Spleen (tissue), 11 donors: ENCODE data around the gene INTS1. TPM values are rescaled to one million over a fixed set of nuclear protein-coding genes. Genes with fewer than 3 reads are reported as not detected.
A peak's percentile ranks its signal among the peaks of the same experiment; 100 is the strongest.

Source experiments
- DNase-seq: peaks from one replicate; pipeline ENCODE4 v3.0.0-alpha.2; 2020
- H3K27ac ChIP-seq, 8 donors: fragments of 200-600 bp; sonication (generic) in 7 of 8; 1 replicate in 4 of 8; 2 replicates in 4 of 8; pipeline versions ENCODE4 v1.5.0 to v1.8.0; 2016 to 2021; ENCODE audit warnings: inconsistent platforms in 4 of 8, mild to moderate bottlenecking in 4 of 8, moderate library complexity in 1 of 8
- H3K27me3 ChIP-seq, 7 donors: fragments of 200-600 bp; sonication (generic) in 6 of 7; replicated peaks in 1 of 7; 1 replicate in 4 of 7; 2 replicates in 3 of 7; pipeline versions ENCODE4 v1.5.0 to v1.8.0; 2016 to 2021; ENCODE audit warnings: inconsistent platforms in 3 of 7, mild to moderate bottlenecking in 1 of 7
- H3K36me3 ChIP-seq, 6 donors: fragments of 200-600 bp; sonication (generic) in 5 of 6; 1 replicate in 4 of 6; 2 replicates in 2 of 6; pipeline versions ENCODE4 v1.5.0 to v1.8.0; 2016 to 2021; ENCODE audit warnings: inconsistent platforms in 2 of 6
- H3K4me1 ChIP-seq, 6 donors: fragments of 200-600 bp; sonication (generic) in 5 of 6; 1 replicate in 3 of 6; 2 replicates in 3 of 6; pipeline versions ENCODE4 v1.5.0 to v1.8.0; 2016 to 2021; ENCODE audit warnings: inconsistent platforms in 3 of 6
- H3K4me3 ChIP-seq, 8 donors: fragments of 200-600 bp; sonication (generic) in 7 of 8; 1 replicate in 4 of 8; 2 replicates in 4 of 8; pipeline versions ENCODE4 v1.5.0 to v1.8.0; 2016 to 2021; ENCODE audit warnings: inconsistent platforms in 4 of 8, mild to moderate bottlenecking in 4 of 8, moderate library complexity in 2 of 8
- H3K9me3 ChIP-seq, 8 donors: fragments of 200-600 bp; sonication (generic) in 7 of 8; 1 replicate in 4 of 8; 2 replicates in 4 of 8; pipeline versions ENCODE4 v1.5.0 to v1.8.0; 2016 to 2021; ENCODE audit warnings: inconsistent platforms in 4 of 8
- CTCF ChIP-seq, 11 experiments: fragments of 200-600 bp in 7 of 11; fragments of 450-650 bp in 4 of 11; sonication (generic) in 4 of 11; IDR thresholded peaks in 8 of 11; conservative IDR thresholded peaks in 3 of 11; 1 replicate in 7 of 11; 2 replicates in 4 of 11; pipeline versions ENCODE4 v1.4.0 to v1.8.0; 2016 to 2021; ENCODE audit warnings: antibody characterized with exemption in 11 of 11, inconsistent platforms in 4 of 11, mild to moderate bottlenecking in 1 of 11
- POLR2A ChIP-seq, 3 donors: fragments of 450-650 bp; IDR thresholded peaks; one replicate each; pipeline ENCODE4 v1.5.1; 2017; ENCODE audit warnings: antibody characterized with exemption in 3 of 3, mild to moderate bottlenecking in 1 of 3
- POLR2AphosphoS5 ChIP-seq, 3 donors: sonication (generic); formaldehyde crosslinking; IDR thresholded peaks; one replicate each; pipeline ENCODE4 v1.5.1; 2017; ENCODE audit warnings: antibody characterized with exemption in 3 of 3
- WGBS, 5 donors: extraction: QIAGEN DNeasy Blood & Tissue Kit in 3 of 5; methylation state at CpG; one replicate each; pipeline versions ENCODE4 v1.1.5 to v1.1.7; 2013 to 2018; 5-methylcytosine and 5-hydroxymethylcytosine counted together
- intact Hi-C: fragments of 100-400 bp; cut with DNase I; formaldehyde crosslinking; loops from one replicate; pipeline ENCODE4 v1.15.0; 2023; ENCODE audit warnings: low total_unique reads
- polyA plus RNA-seq, 3 donors: library from polyadenylated mRNA; stranded (reverse); fragments of 200-250 nt; gene quantifications; one replicate each; pipeline ENCODE4 v1.2.1, GENCODE V29; 2013
- total RNA-seq, 7 donors: library from RNA; depleted of rRNA in 3 of 7; stranded (reverse); fragments of >200 nt in 3 of 7; fragmentation: NEBNext Ultra II Directional in 4 of 7; extraction: Animal tissue kit (Norgen Biotek cat#: 25700) in 4 of 7; gene quantifications; one replicate each; pipeline versions ENCODE4 v1.1.0 to v1.2.1, GENCODE V29; 2016 to 2021
- donor health status: healthy with polysubstance abuse.
- donor health status: DM: no; HTN: no; CAD: no; lungs with moderate emphysema.
- donor health status: DM: no; HTN: no; CAD: no.
- donor health status: Bipolar disorder and iron deficiency.
- donor health status: healthy.
- donor health status: DM: no; HTN: no; CAD: no.
- donor health status: DM: yes; HTN: yes; CAD: no.

The INTS1 gene
- total and polyA plus RNA-seq, 10 donors: 47.3 to 126 (median 79.7) TPM

- 76 to 85% (median 83%) methylated on average over 14 of the region's 14 CpGs for WGBS, 5 donors
- Histone ChIP-seq H3K27me3 (peaks cover 0 to 26% (median 0%) of the 10 kb centered on the region in 7 donors), H3K27ac (no peak overlapping the region), H3K36me3 (no peaks in the 10 kb centered on the region), H3K4me1 (peaks cover 0 to 77% (median 58%) of the 10 kb centered on the region in 6 donors), H3K9me3 (no peaks in the 10 kb centered on the region), H3K4me3 (no peak overlapping the region)
- TF ChIP-seq CTCF (IDR thresholded peaks at IDR 0.05 in 8 of 11, conservative IDR thresholded peaks at IDR 0.05 in 3 of 11) (no peak), POLR2A (IDR thresholded peaks at IDR 0.05) (no peak), POLR2AphosphoS5 (IDR thresholded peaks at IDR 0.05) (no peak)
- intact Hi-C loops: no loop called here
- DNase-seq: no peak
Observed at GRCh38 chr7:1509226-1509625, 5.0 kb upstream of the INTS1 start.

- DNase-seq: no peak
- Histone ChIP-seq H3K27ac (no peak overlapping the region), H3K4me3 (no peak overlapping the region), H3K27me3 (peaks cover 0 to 23% (median 0%) of the 10 kb centered on the region in 7 donors), H3K4me1 (peaks cover 3 to 75% (median 56%) of the 10 kb centered on the region in 6 donors), H3K36me3 (no peaks in the 10 kb centered on the region), H3K9me3 (no peaks in the 10 kb centered on the region)
- 39 to 49% (median 40%) methylated on average over 6 to 10 of the region's 10 CpGs for WGBS, 5 donors
- intact Hi-C loops: no loop called here
- TF ChIP-seq POLR2AphosphoS5 (IDR thresholded peaks at IDR 0.05) (no peak), CTCF (IDR thresholded peaks at IDR 0.05 in 8 of 11, conservative IDR thresholded peaks at IDR 0.05 in 3 of 11) (no peak), POLR2A (IDR thresholded peaks at IDR 0.05) (no peak)
Observed at GRCh38 chr7:1508277-1508758, 4.1 kb upstream of the INTS1 start.

DNA sequence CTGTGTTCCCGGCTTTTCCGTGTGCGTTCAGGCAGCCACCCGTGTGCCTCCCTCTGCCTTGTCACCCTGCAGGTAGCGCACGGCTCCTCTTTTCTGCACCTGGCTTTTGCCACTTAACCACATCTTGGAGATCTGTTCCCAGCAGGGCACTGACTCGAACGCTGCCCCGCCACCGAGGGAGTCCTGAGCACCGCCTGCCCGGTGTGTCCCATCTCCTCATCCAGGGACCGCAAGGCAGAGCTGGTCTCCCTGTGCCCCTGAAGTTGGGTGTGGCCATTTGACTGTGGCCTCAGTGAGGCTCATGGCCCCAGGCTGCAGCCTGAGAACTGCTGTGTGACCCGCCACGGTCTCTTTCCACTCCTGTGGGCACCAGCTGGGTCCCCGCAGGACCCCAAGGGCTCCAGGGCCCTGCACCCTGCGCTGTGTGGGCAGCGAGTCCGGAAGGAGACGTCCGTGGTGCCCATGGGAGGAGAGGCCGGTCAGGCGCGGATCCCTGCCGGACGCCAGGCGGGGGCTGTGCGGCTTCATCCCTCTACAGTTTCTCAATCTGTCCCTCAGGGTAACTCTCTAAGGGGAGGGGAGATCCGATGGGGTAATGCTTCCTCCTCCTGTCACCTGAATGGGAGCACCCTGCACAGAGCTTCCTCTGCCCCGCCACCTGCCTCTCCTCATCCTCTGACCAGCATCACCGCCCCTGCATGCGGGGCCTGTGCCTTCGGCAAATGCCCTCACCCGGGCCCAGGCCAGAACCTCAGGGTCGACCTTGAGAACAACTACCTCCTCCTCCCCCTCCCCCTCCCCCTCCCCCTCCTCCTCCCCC is 1.8 kb upstream of the INTS1 start:
- DNase-seq: peak; percentile 86
- H3K27ac ChIP-seq: peak overlapping the region in 7 of 8 donors; percentile 34 to 85 (median 69)
- H3K4me3 ChIP-seq: peak overlapping the region in 6 of 8 donors; percentile 13 to 59 (median 18)
- intact Hi-C loops: no loop called here
- H3K4me1 ChIP-seq: peaks cover 16 to 75% (median 55%) of the 10 kb centered on the region in 6 donors
- H3K27me3 ChIP-seq: peaks cover 0 to 5% (median 0%) of the 10 kb centered on the region in 7 donors
- WGBS, 5 donors: 36 to 53% (median 41%) methylated on average over 22 to 35 of the region's 35 CpGs
- peaks cover 0 to 21% (median 16%) of the 10 kb centered on the region in 6 donors for H3K36me3 ChIP-seq
- H3K9me3 ChIP-seq: no peaks in the 10 kb centered on the region
- TF ChIP-seq POLR2A (IDR thresholded peaks at IDR 0.05): no peak
- peak in 1 of 11 experiments; percentile 9 for TF ChIP-seq CTCF (IDR thresholded peaks at IDR 0.05 in 8 of 11, conservative IDR thresholded peaks at IDR 0.05 in 3 of 11)
- no peak for TF ChIP-seq POLR2AphosphoS5 (IDR thresholded peaks at IDR 0.05)

GRCh38 chr7:1503390-1503789 is 799 bp downstream of the INTS1 start:
- TF ChIP-seq POLR2A (IDR thresholded peaks at IDR 0.05) (no peak), CTCF (IDR thresholded peaks at IDR 0.05 in 8 of 11, conservative IDR thresholded peaks at IDR 0.05 in 3 of 11) (no peak), POLR2AphosphoS5 (IDR thresholded peaks at IDR 0.05) (no peak)
- DNase-seq: peak; percentile 81
- WGBS, 5 donors: 30 to 48% (median 34%) methylated on average over 8 to 24 of the region's 24 CpGs
- intact Hi-C loops: no loop called here
- Histone ChIP-seq H3K27me3 (peaks cover 0 to 5% (median 0%) of the 10 kb centered on the region in 7 donors), H3K4me1 (peaks cover 16 to 66% (median 52%) of the 10 kb centered on the region in 6 donors), H3K4me3 (peak overlapping the region; percentile 98 to 100 (median 100)), H3K27ac (peak overlapping the region in 2 of 8 donors; percentile 84 to 88), H3K36me3 (peaks cover 0 to 47% (median 40%) of the 10 kb centered on the region in 6 donors), H3K9me3 (no peaks in the 10 kb centered on the region)
